OCI-LY7 (cell line): ENCODE results near the gene SPTBN4.

Source experiments
- EZH2phosphoT487 ChIP-seq: fragments of 200-600 bp; sonication (generic); IDR thresholded peaks from 2 replicates; pipeline ENCODE4 v1.6.1; 2018; ENCODE audit warnings: low read depth, borderline replicate concordance, mild to moderate bottlenecking, mixed run types, antibody characterized with exemption, low read length, moderate library complexity, mixed read lengths
- TF ChIP-seq, protein P1 (sequence below): fragments of 200-600 bp; sonication (generic); conservative IDR thresholded peaks from 2 replicates; pipeline ENCODE4 v1.5.1; 2014; ENCODE audit warnings: mild to moderate bottlenecking, antibody characterized with exemption, low read length, moderate library complexity, mixed read lengths

DNA sequence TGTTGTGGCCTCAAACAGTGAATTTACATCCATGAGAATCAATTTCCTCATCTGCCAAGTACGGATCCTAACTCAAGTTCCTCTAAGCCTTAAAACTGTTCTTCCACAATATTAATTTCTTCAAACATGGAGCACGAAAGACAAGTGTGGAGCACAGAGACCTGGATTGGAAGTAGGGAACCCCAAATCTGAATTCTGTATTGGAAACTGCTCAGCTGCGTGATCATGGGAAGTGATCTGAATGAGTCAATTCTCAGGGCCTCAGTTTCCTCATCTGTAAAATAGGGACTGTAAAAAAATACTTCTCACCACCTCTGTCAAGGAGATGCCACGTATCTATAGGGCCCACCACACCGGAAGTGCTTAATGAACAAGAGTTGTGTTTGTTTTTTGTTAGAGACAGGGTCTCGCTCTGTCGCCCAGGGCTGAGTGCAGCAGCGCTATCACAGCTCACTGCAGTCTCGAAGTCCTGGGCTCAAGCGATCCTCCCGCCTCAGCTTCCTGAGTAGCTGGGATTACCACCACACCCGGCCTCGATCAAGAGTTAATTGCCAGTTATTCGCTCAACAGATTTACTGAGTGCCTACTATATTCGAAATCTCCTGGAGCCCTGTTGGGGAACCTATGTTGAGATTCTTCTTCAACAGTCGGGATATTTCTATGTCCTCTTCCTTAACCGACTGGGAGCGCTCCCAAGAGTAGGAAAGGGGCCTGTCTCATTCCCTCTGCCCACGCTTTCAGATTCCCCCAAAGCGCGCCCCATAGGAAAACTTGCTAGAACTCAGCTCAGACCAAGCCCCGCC lies 24.3 kb upstream of the SPTBN4 start:
- TF ChIP-seq EZH2phosphoT487, result no peak
- TF ChIP-seq, protein P1, sequence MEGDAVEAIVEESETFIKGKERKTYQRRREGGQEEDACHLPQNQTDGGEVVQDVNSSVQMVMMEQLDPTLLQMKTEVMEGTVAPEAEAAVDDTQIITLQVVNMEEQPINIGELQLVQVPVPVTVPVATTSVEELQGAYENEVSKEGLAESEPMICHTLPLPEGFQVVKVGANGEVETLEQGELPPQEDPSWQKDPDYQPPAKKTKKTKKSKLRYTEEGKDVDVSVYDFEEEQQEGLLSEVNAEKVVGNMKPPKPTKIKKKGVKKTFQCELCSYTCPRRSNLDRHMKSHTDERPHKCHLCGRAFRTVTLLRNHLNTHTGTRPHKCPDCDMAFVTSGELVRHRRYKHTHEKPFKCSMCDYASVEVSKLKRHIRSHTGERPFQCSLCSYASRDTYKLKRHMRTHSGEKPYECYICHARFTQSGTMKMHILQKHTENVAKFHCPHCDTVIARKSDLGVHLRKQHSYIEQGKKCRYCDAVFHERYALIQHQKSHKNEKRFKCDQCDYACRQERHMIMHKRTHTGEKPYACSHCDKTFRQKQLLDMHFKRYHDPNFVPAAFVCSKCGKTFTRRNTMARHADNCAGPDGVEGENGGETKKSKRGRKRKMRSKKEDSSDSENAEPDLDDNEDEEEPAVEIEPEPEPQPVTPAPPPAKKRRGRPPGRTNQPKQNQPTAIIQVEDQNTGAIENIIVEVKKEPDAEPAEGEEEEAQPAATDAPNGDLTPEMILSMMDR, result no peak
